ENCODE results near the gene SPOCK1. TPM values are rescaled to one million over a fixed set of nuclear protein-coding genes. Genes with fewer than 3 reads are reported as not detected.

The SPOCK1 gene
- total RNA-seq, 1 experiment from 2014 or later, result 10.9 TPM

GRCh38 chr5:137440795-137441194, 58.3 kb downstream of the SPOCK1 start:
- Histone ChIP-seq H2BK120ac (ENCODE audit: low read depth, low read length, poor library complexity, severe bottlenecking) (no peak overlapping the region), H2BK15ac (ENCODE audit: low read depth, low read length) (no peak overlapping the region), H2BK12ac (ENCODE audit: insufficient read length, low read depth, low read length) (no peak overlapping the region), H2BK5ac (ENCODE audit: insufficient read length, low read length) (no peak overlapping the region), H4K8ac (replicated peaks; ENCODE audit: insufficient read length, low read depth, low read length) (no peak overlapping the region), H3K56ac (ENCODE audit: insufficient read length, low read depth, low read length) (no peak overlapping the region), H3K23me2 (ENCODE audit: insufficient read length, low read depth, low read length, poor library complexity, severe bottlenecking) (no peaks in the 10 kb centered on the region), H3K79me1 (ENCODE audit: insufficient read depth, low read depth, low read length, poor library complexity, severe bottlenecking) (no peaks in the 10 kb centered on the region), H2BK20ac (ENCODE audit: low read depth, low read length, poor library complexity, severe bottlenecking) (no peak overlapping the region), H3K9me3 (ENCODE audit: control insufficient read depth, low read depth, low read length) (no peaks in the 10 kb centered on the region), H3K27me3 (ENCODE audit: insufficient read depth, low read length) (no peaks in the 10 kb centered on the region; the same call in 1 of the 2 replicates), H3K4me2 (ENCODE audit: insufficient read depth, insufficient read length, low read length) (no peak overlapping the region), H4K5ac (ENCODE audit: insufficient read length, low read depth, low read length) (no peak overlapping the region), H4K20me1 (ENCODE audit: control insufficient read depth, insufficient read depth, insufficient read length) (no peaks in the 10 kb centered on the region), H3T11ph (ENCODE audit: low read length) (no peak overlapping the region), H3K14ac (ENCODE audit: insufficient read depth, low read length) (no peak overlapping the region), H3K4ac (ENCODE audit: low read depth, low read length) (no peak overlapping the region), H3K23ac (ENCODE audit: insufficient read length, low read depth, low read length) (no peak overlapping the region), H3K18ac (ENCODE audit: insufficient read length, low read depth, low read length) (no peak overlapping the region), H2AK5ac (ENCODE audit: insufficient read length, low read length) (no peak overlapping the region), H2AFZ (ENCODE audit: low read length) (no peak overlapping the region), H3K27ac (ENCODE audit: insufficient read length, low read depth, low read length) (no peak overlapping the region), H3K4me1 (ENCODE audit: insufficient read depth, low read length) (no peaks in the 10 kb centered on the region), H3K9ac (ENCODE audit: extremely low read depth, insufficient read length, low read length) (no peak overlapping the region), H4K91ac (ENCODE audit: insufficient read length, low read depth, low read length) (no peak overlapping the region), H3K79me2 (ENCODE audit: insufficient read depth, low read length) (no peaks in the 10 kb centered on the region)
- Mint-ChIP-seq H3K4me1 (no peaks in the 10 kb centered on the region), H3K27ac (no peak overlapping the region), H3K9me3 (no peaks in the 10 kb centered on the region), H3K27me3 (ENCODE audit: low read depth) (peaks cover 4% of the 10 kb centered on the region; the same call in 1 of the 2 replicates), H3K36me3 (ENCODE audit: insufficient read depth in 1 of 3, low read depth in 3 of 3) (no peaks in the 10 kb centered on the region), H3K4me3 (no peak overlapping the region)
- no peak for DNase-seq
- no CpG with 5 or more reads among the region's 3 CpGs for WGBS (ENCODE audit: extremely low coverage, insufficient read length, low lambda C conversion rate)
- TF ChIP-seq CTCF (conservative IDR thresholded peaks at IDR 0.05), result no peak

Measured in H9 (cell line).